ENCODE data around the gene PLA2G6.

DNA sequence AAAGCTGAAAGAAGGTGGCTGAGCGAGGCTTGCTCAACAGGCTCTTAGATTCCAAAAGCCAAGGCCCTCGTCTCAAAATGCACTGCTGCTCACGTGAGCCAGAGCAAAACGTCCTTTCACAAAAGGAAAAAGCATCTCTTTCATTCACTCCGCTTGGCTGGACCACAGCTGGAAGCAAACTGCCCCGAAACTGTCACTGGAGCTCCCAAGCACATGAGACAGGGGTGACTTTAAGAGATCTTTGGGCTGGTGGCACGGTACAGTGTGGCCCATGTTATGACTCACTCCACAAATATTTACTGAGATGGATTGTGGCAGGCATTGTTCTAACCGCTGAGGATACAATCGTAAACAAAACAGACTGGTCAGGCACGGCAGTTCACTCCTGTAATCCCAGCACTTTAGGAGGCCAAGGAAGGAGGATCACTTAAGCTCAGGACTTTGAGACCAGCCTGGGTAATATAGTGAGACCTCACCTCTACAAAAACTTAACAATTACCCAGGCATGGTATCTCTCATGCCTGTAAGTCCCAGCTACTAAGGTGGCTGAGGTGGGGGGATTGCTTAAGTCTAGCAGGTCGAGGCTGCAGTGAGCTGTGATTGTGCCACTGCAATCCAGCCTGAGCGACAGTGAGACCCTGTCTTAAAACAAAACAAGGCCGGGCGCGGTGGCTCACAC is 3.6 kb downstream of the PLA2G6 start:
- TF ChIP-seq CTCF (IDR thresholded peaks at IDR 0.05; ENCODE audit: poor library complexity) (no peak), EZH2phosphoT487 (IDR thresholded peaks at IDR 0.05; ENCODE audit: low read depth, severe bottlenecking, unreplicated experiment) (no peak)

Data from hepatocyte (in vitro differentiated cells).